CMK (cell line): ENCODE results near the gene LTO1.

Experiments used
- DNase-seq: peaks from one replicate; pipeline ENCODE4 v3.0.0-alpha.2; 2010; ENCODE audit warnings: low read depth

Gene LTO1, protein sequence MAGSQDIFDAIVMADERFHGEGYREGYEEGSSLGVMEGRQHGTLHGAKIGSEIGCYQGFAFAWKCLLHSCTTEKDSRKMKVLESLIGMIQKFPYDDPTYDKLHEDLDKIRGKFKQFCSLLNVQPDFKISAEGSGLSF

GRCh38 chr11:69674886-69675714, at the start of gene LTO1:
Gene LTO1, minus strand, starts transcription at chr11:69675353. Its CDS starts 114 bp downstream, at chr11:69675239.
- DNase-seq, result peak; percentile 93

DNA sequence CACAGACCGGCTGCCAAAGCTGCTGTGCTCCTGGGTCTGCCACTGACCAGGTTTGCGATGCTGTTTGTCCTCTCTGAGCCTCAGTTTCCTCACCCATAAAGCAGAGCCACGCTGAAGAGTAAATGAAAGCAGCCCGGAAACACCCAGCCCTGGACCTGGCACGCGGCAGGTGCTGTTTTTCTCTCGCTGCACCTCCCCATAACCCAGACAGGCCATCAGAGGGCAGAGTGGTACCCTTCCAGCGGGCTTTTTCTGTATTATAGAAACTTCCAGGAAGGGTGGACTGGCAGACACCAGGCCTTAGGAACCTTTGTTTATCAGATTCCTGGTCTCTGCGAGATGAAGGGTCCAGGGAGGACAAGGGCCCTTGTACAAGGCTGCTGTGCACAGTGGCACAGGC, 46.6 kb upstream of the LTO1 start:
- no peak for DNase-seq

- DNase-seq, result no peak
Measured at GRCh38 chr11:69721106-69721505, 46.0 kb upstream of the LTO1 start.

DNA sequence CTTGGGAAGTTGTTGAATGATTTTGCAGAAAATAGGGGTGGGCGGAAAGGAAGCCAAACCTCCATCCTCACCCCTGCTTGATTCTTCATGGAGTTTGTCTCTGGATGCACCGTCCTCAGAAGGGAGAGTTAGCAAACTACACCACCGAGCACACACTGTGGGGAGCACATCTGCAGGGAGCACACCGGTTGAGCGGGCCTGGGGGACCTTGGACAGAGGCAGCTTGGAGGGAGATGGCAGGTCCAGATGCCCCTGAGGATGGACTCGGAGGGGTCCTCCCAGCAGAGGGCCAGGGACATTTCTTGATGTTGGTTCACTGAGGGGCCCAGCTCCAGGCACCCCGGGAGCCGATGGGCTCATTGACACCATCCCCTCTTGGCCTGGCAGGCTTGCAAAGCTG, 43.8 kb upstream of the LTO1 start:
- DNase-seq, result no peak

DNA sequence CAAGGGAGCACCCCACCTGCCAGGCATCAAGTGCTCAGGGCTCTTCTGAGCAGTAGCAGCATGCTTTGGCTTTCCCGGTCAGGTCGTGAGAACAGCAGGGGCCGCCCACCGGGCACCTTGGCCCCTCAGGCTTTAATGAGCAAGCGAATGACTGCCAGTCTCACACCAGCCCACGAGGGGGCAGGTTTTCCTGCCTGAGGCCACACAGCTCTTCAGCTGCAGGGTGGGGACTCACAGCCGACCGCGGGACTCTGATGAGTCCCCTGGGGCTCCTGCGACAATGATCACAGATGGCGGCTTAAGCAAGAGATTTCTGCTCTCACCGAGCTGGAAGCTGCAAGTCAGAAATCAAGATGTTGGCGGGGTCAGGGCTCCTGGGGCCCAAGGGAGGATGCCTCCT, 43.0 kb upstream of the LTO1 start:
- DNase-seq, result peak; percentile 17

GRCh38 chr11:69716891-69717747, 42.0 kb upstream of the LTO1 start:
- DNase-seq, result no peak

DNA sequence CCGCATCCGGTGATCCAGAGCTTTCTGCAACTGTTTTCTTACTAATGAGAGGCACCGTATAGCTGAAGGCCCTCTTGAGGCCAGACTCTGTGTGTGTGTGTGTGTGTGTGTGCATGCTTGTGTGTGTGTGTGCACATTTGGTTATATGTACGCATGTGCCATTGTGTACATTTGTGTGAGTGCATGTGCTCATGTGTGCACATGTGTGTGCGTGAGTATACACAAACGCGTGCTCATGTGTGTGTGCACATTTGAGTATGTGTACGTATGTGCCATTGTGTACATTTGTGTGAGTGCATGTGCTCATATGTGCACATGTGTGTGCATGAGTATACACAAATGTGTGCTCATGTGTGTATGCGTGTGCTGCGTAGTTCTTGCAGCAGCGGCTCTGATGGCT, 40.9 kb upstream of the LTO1 start:
- no peak for DNase-seq

GRCh38 chr11:69715446-69715845, 40.3 kb upstream of the LTO1 start:
- no peak for DNase-seq

DNA sequence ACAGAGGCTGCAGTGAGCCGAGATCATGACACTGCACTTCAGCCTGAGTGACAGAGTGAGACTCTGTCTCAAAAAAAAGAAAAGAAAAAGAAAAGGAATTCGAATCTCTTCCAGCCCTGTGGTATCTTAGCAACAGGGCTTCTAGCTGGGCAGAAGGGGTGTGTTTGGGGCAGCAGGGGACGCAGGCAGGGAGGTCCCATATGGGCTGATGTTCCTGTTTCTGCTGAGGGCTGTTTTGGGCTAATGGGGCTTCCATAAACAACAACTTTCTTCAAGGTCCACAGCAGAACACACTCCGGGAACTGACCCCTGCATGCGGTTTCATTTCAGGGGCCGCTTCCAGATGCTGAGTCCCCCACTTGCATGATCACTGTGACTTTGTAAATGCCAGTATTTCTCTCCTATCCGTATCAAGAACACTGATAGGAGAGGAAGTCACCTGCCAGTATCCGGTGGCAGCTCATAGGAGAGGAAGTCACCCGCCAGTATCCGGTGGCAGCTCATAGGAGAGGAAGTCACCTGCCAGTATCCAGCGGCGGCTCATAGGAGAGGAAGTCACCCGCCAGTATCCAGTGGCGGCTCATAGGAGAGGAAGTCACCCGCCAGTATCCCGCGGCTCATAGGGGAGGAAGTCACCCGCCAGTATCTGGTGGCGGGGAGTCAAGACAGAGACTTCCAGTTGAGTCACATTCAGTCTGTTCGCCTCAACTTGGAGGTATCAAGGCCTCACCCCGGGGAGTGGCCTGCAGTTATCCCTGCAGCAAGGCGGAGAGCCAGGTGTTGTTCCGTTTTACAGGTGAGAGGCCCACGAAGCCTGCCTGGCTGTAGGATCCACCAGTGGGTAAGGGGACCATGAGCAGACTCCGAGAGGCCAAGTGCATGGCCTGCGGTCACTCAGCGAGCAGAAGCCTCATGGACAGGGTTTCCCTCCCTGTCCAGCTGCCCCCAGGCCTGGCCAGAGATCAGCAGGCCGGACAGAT, 37.0 kb upstream of the LTO1 start:
- DNase-seq, result peak; percentile 33

DNA sequence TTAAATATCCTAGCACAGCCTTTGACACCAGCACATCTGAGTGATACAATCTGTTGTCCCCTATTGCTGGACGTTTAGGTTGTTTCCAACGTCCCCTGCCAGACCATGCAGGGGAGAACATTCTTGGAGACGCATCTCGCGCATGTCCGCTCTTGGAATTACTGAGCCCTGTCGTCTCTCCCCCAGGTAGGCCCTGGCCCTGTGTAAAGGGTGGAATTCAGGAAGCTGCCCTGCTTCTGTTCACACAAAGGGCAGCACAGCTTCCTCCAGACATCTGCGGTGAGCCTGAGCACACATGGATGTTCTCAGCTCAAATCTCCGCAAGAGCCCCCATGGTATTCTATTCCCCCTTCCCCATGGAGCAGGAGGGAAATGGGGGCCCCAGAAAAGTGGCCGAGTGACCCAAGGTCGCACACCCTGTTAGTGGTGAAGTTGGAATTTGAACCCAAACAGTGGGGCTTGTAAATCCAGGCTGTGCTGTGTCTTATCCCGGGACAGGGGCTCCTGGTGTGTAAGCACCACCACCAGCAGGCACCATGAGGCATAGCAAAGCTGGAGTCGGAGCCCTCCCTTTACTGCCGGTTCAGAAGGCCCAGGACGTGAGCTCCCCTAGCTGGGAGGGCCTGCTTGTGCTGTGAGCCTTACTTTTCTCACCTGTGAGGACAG, 33.7 kb upstream of the LTO1 start:
- DNase-seq, result no peak

- no peak for DNase-seq
Measured at GRCh38 chr11:69707176-69707575, 32.0 kb upstream of the LTO1 start.

GRCh38 chr11:69705901-69706787, 31.0 kb upstream of the LTO1 start:
- no peak for DNase-seq

GRCh38 chr11:69705351-69705811, 30.2 kb upstream of the LTO1 start:
- no peak for DNase-seq

DNA sequence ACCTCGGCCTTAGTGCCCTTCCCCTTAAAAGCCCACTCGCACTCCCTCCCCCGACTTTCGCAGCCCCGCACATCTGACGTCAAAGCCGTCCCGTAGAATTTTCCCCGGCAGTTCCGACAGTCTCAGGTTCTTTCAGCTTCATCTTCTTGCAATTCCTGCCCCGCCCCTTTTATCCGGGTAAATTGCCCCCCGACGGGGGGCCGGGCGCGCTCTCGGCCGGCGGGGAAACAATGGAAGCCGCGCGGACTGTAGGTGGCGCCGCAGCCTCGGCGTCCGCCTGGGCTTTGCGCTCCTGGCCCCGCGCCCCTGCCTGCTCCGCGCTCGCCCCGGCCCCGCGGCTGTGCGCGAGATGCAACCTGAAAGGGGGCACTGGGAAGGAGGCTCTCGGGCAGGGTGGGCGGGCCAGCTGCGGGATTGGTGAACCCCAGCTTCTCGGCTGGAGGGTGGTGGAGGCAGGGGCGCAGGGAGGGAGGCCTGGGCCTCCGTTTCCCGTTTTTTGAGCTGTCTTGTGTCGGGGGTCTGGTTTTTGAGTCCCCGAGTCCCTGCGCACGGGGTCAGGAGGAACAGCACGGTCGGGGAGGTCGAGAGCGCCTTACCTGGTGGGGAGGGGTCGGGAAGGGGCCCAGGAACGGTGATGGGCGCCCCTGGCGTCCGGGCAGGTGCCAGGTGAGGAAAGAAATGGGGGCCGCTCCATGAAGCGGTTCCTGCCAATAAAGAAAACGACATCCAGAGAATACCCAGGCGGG, 29.5 kb upstream of the LTO1 start:
- no peak for DNase-seq

DNA sequence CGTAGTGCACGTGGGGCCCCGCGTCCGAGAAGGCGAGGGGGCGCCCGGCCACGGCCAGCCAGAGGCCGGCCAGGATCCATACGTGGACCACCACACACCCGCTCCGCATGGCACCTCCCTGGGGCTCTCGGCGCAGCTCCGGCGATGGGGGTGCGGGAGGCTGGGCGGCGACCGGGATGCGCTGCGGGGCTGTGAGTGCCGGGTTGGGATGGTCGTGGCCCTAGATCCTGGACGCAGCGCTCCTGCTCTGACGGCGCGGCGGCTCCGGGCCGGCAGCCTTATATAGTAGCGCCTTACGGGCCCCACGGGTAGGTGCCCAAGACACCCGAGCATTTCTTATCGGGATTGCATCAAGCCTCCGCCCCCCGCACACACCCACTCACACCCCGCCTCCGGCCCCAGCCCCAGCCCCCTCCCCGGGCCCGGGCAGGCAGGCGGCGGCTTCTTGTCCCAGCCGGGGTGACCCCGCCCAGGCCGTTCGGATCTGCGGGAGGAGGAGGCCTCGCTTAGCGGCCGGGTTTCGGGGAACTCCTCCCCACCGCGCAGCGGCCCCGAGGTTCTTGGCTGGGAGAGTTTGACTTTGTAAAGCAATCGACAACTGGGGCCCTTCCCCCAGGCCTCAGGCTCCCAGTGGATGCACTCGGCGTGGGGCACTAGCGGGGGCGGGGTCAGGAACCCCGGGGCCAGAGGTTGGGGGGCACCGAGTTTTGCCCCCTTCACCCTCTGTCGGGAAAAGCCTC, 28.8 kb upstream of the LTO1 start, which contains the start of gene FGF19:
TSS of gene FGF19 (minus strand) at position 255 of the 740 bp plus-strand sequence. CDS start at position 109, 146 bp downstream.
- DNase-seq, result no peak

- DNase-seq, result no peak
Measured at GRCh38 chr11:69703453-69703767, 28.3 kb upstream of the LTO1 start.

GRCh38 chr11:69702769-69703452, 27.8 kb upstream of the LTO1 start:
- no peak for DNase-seq

- no peak for DNase-seq
Measured at GRCh38 chr11:69702239-69702691, 27.1 kb upstream of the LTO1 start.
